ENCODE data around the gene LBX2.

The LBX2 gene

GRCh38 chr2:74450570-74451190 lies 48.7 kb downstream of the LBX2 start:
- DNase-seq, result no peak

DNA sequence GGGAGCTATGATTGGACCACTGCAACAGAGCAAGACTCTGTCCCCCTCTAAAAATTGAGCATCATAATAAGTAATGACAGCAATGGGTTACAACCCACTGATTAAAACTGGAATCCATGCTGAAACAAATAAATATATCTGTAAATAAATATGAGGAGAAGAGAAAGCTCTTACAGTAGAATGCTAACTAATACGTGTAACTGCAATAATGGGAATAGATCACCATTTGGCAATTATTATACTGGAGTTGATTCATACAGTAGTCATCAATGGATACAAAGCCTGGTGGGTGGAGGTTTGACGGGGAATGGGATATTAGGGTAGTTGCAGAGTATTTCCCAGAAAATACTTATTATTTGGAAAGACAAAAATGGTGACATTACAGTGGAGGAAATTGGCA lies 50.6 kb downstream of the LBX2 start:
- no peak for DNase-seq

All from hematopoietic multipotent progenitor cell treated with erythropoietin and hydrocortisone succinate and interleukin-3 and kit ligand, for 8 days (in vitro differentiated cells).